ENCODE measurements around the gene EXOC7.
"Not testable (repeated sequence)": the region's sequence is repeated elsewhere in the genome, so short reads cannot be mapped to it uniquely, and the experiment has no call there.

The EXOC7 gene

GRCh38 chr17:76074390-76075363 lies 28.9 kb downstream of the EXOC7 start, which contains the start of gene GALR2:
Gene GALR2 (plus strand): TSS chr17:76074781. CDS start chr17:76074884, 103 bp downstream.
- DNase-seq (ENCODE audit: low read depth in 2 of 2), result no peak

GRCh38 chr17:76072148-76072858 lies 31.3 kb downstream of the EXOC7 start, which contains the start of gene SRP68:
Gene SRP68 (minus strand): TSS chr17:76072517. CDS start chr17:76072491, 26 bp downstream.
- peak; percentile 72 to 74 for DNase-seq (ENCODE audit: low read depth in 2 of 2)

- no peak for DNase-seq (ENCODE audit: low read depth in 2 of 2)
These were observed 31.9 kb downstream of the EXOC7 start for GRCh38 chr17:76071531-76072147.

- DNase-seq (ENCODE audit: low read depth in 2 of 2), result no peak
These were observed 37.8 kb downstream of the EXOC7 start for GRCh38 chr17:76065775-76066174.

- peak in 1 of 2 donors; percentile 13 for DNase-seq (ENCODE audit: low read depth in 2 of 2)
These were observed 39.6 kb downstream of the EXOC7 start for GRCh38 chr17:76063875-76064546.

GRCh38 chr17:76058264-76058663 lies 45.3 kb downstream of the EXOC7 start:
- DNase-seq (ENCODE audit: low read depth in 2 of 2), result not testable (repeated sequence)

GRCh38 chr17:76056882-76057281 lies 46.7 kb downstream of the EXOC7 start:
- no peak for DNase-seq (ENCODE audit: low read depth in 2 of 2)

- DNase-seq (ENCODE audit: low read depth in 2 of 2), result no peak
These were observed 49.5 kb downstream of the EXOC7 start for GRCh38 chr17:76054112-76054476.

- DNase-seq (ENCODE audit: low read depth in 2 of 2), result no peak
These were observed 50.1 kb downstream of the EXOC7 start for GRCh38 chr17:76053246-76054111.

GRCh38 chr17:76051561-76051960 lies 52.0 kb downstream of the EXOC7 start:
- DNase-seq (ENCODE audit: low read depth in 2 of 2), result no peak

- DNase-seq (ENCODE audit: low read depth in 2 of 2), result no peak
These were observed 52.8 kb downstream of the EXOC7 start for GRCh38 chr17:76050538-76051467.

- DNase-seq (ENCODE audit: low read depth in 2 of 2), result no peak
These were observed 53.6 kb downstream of the EXOC7 start for GRCh38 chr17:76049836-76050537.

- no peak for DNase-seq (ENCODE audit: low read depth in 2 of 2)
These were observed 54.3 kb downstream of the EXOC7 start for GRCh38 chr17:76049239-76049638.

GRCh38 chr17:76048711-76049110 lies 54.9 kb downstream of the EXOC7 start:
- no peak for DNase-seq (ENCODE audit: low read depth in 2 of 2)

GRCh38 chr17:76048025-76048605 lies 55.5 kb downstream of the EXOC7 start:
- DNase-seq (ENCODE audit: low read depth in 2 of 2), result no peak

- DNase-seq (ENCODE audit: low read depth in 2 of 2), result no peak
These were observed 57.5 kb downstream of the EXOC7 start for GRCh38 chr17:76046064-76046463.

- not testable (repeated sequence) for DNase-seq (ENCODE audit: low read depth in 2 of 2)
These were observed 59.0 kb downstream of the EXOC7 start for GRCh38 chr17:76044475-76045007.

GRCh38 chr17:76042868-76043267 lies 60.7 kb downstream of the EXOC7 start:
- not testable (repeated sequence) for DNase-seq (ENCODE audit: low read depth in 2 of 2)

Data from stimulated activated CD8-positive, alpha-beta memory T cell treated with anti-CD3 and anti-CD28 coated beads, Interleukin-15, amount 100 ng/mL, for 4 hours (primary cell).